CD4-positive, alpha-beta T cell treated with Interleukin-6 for 4 hours (primary cell): ENCODE data around the gene TSPAN4.

ENCODE experiments used
- DNase-seq: peaks from one replicate; pipeline ENCODE4 v3.0.0-alpha.2; 2020; ENCODE audit warnings: mixed read lengths

Gene TSPAN4

DNA sequence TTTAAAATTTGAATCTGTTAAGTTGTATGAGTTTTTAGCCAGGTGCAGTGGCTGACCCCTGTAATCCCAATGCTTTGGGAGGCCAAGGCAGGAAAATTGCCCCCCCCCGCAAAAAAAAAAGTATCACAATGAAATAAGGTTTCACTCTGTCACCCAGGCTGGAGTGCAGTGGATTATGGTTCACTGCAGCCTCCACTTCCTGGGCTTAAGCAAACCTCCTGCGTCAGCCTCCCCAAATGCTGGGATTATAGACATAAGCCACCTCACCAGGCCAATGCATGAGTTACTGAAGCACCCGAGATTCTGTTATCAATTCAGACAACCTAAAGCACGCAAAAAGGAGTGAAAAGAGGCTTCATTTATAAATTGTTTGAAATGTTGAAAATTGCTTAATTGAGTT, 70.4 kb downstream of the TSPAN4 start:
- DNase-seq = no peak

DNA sequence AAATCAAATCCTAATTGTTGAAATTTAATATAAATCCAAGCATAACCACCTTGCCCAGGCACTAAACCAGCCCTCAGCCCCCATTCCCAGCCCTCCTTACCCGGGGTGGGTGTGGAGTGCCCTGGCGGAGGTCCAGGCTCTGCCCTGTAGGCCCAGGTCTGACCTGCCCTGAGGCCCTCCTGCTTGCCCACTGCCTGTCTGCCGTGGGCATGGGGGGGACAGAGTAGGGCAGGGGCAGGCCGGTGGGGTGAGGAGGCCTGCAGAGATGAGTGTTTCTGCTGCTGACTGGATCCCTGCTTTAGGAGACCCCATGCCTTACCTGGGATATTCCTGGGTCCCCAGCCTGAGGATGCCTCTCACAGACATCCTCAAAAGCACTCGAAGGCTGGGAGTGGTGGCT, 71.6 kb downstream of the TSPAN4 start:
- DNase-seq = no peak

DNA sequence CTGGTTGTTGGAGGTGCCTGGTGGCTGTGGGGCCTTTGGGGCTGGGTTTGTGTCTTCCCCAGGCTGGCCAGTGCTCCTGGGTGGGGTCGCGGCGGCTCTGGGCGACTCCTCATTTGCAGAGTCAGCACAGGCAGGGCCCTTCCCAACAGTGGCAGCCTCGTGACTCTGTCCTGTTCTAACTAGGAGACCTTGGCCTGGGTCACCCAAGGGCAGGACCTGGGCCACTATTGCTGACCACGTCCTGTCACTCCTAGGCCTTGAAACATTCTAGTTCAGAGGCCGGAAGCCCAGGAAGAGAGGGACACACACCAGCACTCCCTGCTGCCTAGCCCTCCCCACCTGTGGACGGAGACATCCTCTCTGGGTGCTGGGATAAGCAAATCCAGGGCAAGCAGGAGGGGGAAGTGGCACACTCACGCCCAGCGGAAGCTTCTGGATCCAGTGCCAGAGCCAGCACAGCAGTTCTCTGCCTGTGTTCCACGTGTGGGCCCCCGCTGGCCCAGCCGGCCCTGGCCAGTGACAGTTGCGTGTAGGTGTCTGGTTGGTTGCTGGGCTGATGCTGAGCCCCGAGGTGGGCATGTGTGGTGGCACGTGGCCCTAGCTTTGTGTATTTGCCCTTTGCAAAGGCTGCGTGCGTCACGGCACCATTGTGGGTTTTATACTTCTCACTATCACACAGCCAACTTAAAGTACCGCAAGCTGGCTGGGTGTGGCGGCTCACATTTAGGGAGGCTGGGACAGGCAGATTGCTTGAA, 72.3 kb downstream of the TSPAN4 start:
- no peak for DNase-seq
